ENCODE results near the gene RUFY3. TPM values are rescaled to one million over a fixed set of nuclear protein-coding genes. Genes with fewer than 3 reads are reported as not detected.

The RUFY3 gene
- total and polyA plus RNA-seq, 2 of the 4 experiments (the other 2 are of a cell fraction), result 19.6 to 28.9 TPM

- TF ChIP-seq SMC3 (IDR thresholded peaks at IDR 0.05; ENCODE audit: low read depth, low read length), result no peak
- TF ChIP-seq CEBPB (IDR thresholded peaks at IDR 0.05; ENCODE audit: low read depth, low read length), result no peak
- TF ChIP-seq NFE2L2 (IDR thresholded peaks at IDR 0.05; ENCODE audit: low read depth, low read length), result no peak
- TF ChIP-seq RCOR1 (IDR thresholded peaks at IDR 0.05; ENCODE audit: insufficient replicate concordance, low read length), result peak; percentile 81
- TF ChIP-seq MXI1 (IDR thresholded peaks at IDR 0.05; ENCODE audit: borderline replicate concordance, low read depth, low read length), result no peak
- TF ChIP-seq MAFK (IDR thresholded peaks at IDR 0.05; ENCODE audit: low read depth, low read length), result no peak; the same call in 1 of the 2 replicates
Measured at GRCh38 chr4:70721747-70722146, at the start of gene RUFY3 (continued).

DNA sequence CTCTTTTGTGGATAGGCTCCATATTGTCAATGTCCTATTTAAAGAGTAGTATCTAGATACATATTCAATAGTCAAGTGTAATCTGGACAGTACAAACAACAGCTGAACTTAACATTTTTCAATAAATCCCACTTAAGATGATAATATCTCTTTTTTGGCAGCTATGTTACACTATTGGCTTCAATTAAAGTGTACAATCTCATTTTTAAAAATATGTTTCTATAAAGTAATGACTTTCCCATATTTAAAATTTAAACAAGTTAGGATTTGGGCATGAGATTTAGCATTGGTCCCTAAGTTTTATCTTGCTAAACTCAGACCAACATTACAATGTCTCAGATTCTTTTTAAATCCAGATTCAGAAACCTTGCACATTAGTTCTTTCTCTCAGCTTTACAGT lies 47.6 kb upstream of the RUFY3 start:
- H2AK9ac ChIP-seq (replicated peaks; ENCODE audit: low read depth, low read length, poor library complexity), result no peak overlapping the region
- ATAC-seq (ENCODE audit: low read depth) (no peak), DNase-seq (no peak)
- no peak overlapping the region for H3K9ac ChIP-seq (ENCODE audit: low read depth, low read length)
- intact Hi-C loops (cut with micrococcal nuclease) (no loop called here), dilution Hi-C loops (cut with HindIII; ENCODE audit: low sequenced_read_pairs, unreplicated experiment) (no loop called here), in situ Hi-C loops (cut with MboI; ENCODE audit: low sequenced_read_pairs) (no loop called here)
- peaks cover 2% of the 10 kb centered on the region; the same call in 1 of the 2 replicates for H3K4me1 ChIP-seq (ENCODE audit: control insufficient read depth, insufficient read depth, low read length)
- no peak overlapping the region for H2BK5ac ChIP-seq (ENCODE audit: low read depth, low read length, poor library complexity, severe bottlenecking)
- ChIA-PET POLR2A (ENCODE audit: unreplicated experiment) (no interaction called here), CTCF (interaction anchor here (0.9 to 1.3 kb wide), 2 partner anchors 13 to 20 kb away, joined by 3 to 6 read pairs; no protein-coding TSS in a partner anchor)
- 0 out of 2 replicates have a peak, but pooled peaks cover 2% of the 10 kb centered on the region for H3K9me1 ChIP-seq (ENCODE audit: insufficient read depth, low read length)
- no peak overlapping the region for H4K91ac ChIP-seq (ENCODE audit: insufficient read depth, low read depth, low read length)
- no peak overlapping the region for H2AFZ ChIP-seq (replicated peaks; ENCODE audit: low read length, poor library complexity)
- H3K4me2 ChIP-seq (ENCODE audit: low read depth, low read length), result no peak overlapping the region
- no peak overlapping the region for H3K4ac ChIP-seq (ENCODE audit: low read depth, low read length)
- H3K9me3 ChIP-seq (ENCODE audit: control insufficient read depth, insufficient read depth, low read length), result no peaks in the 10 kb centered on the region
- no peak overlapping the region for H2BK15ac ChIP-seq (ENCODE audit: low read depth, low read length)
- H3K23ac ChIP-seq (ENCODE audit: low read depth, low read length), result no peak overlapping the region
- H3K36me3 ChIP-seq (ENCODE audit: control insufficient read depth, insufficient read depth, low read length), result no peaks in the 10 kb centered on the region
- no peak overlapping the region for H2BK120ac ChIP-seq (ENCODE audit: low read depth, low read length)
- no peak overlapping the region for H4K5ac ChIP-seq (ENCODE audit: low read depth, low read length)
- H3K79me1 ChIP-seq (ENCODE audit: low read depth in 1 of 2, low read length in 2 of 2), result no peaks in the 10 kb centered on the region
- no TSS peak for BruUV-seq (replicated peaks)
- H2BK20ac ChIP-seq (ENCODE audit: low read depth, low read length), result no peak overlapping the region
- no peaks in the 10 kb centered on the region; the same call in 1 of the 2 replicates for H3K27me3 ChIP-seq (ENCODE audit: control insufficient read depth, insufficient read depth, low read length)
- H2AK5ac ChIP-seq (ENCODE audit: low read depth, low read length), result no peak overlapping the region
- no peak for TF ChIP-seq RAD21 (IDR thresholded peaks at IDR 0.05; ENCODE audit: low read length)
- no peak for TF ChIP-seq NFE2L2 (IDR thresholded peaks at IDR 0.05; ENCODE audit: low read depth, low read length)
- TF ChIP-seq, protein P1, sequence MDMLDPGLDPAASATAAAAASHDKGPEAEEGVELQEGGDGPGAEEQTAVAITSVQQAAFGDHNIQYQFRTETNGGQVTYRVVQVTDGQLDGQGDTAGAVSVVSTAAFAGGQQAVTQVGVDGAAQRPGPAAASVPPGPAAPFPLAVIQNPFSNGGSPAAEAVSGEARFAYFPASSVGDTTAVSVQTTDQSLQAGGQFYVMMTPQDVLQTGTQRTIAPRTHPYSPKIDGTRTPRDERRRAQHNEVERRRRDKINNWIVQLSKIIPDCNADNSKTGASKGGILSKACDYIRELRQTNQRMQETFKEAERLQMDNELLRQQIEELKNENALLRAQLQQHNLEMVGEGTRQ (IDR thresholded peaks at IDR 0.05; ENCODE audit: low read depth, low read length), result no peak
- TF ChIP-seq BHLHE40 (IDR thresholded peaks at IDR 0.05; ENCODE audit: low read depth, low read length), result no peak
- no peak for TF ChIP-seq ELK1 (IDR thresholded peaks at IDR 0.05; ENCODE audit: borderline replicate concordance, low read depth, low read length)
- no peak for TF ChIP-seq CTCF (conservative IDR thresholded peaks at IDR 0.05; ENCODE audit: low read depth, low read length)
- no peak for TF ChIP-seq SMC3 (IDR thresholded peaks at IDR 0.05; ENCODE audit: low read depth, low read length)
- TF ChIP-seq RCOR1 (IDR thresholded peaks at IDR 0.05; ENCODE audit: insufficient replicate concordance, low read length), result no peak
- no peak for TF ChIP-seq MXI1 (IDR thresholded peaks at IDR 0.05; ENCODE audit: borderline replicate concordance, low read depth, low read length)
- no peak for TF ChIP-seq RFX5 (IDR thresholded peaks at IDR 0.05; ENCODE audit: low read depth, low read length)
- no peak overlapping the region for H3K14ac ChIP-seq (replicated peaks; ENCODE audit: low read depth, low read length)
- H4K20me1 ChIP-seq (ENCODE audit: insufficient read depth, low read length), result no peaks in the 10 kb centered on the region
- no peak overlapping the region for H3K56ac ChIP-seq (ENCODE audit: extremely low read depth, insufficient read depth, low read length)
- no peak overlapping the region for H4K8ac ChIP-seq (ENCODE audit: low read depth in 2 of 2, low read length in 2 of 2)
- H3K4me3 ChIP-seq (ENCODE audit: insufficient read depth, low read depth, low read length), result no peak overlapping the region
- H3K27ac ChIP-seq (ENCODE audit: insufficient read depth, low read length), result no peak overlapping the region
- H3K18ac ChIP-seq (ENCODE audit: low read depth, low read length), result no peak overlapping the region

Data from IMR-90 (cell line).